ENCODE results near the gene ELF1.

The ELF1 gene

DNA sequence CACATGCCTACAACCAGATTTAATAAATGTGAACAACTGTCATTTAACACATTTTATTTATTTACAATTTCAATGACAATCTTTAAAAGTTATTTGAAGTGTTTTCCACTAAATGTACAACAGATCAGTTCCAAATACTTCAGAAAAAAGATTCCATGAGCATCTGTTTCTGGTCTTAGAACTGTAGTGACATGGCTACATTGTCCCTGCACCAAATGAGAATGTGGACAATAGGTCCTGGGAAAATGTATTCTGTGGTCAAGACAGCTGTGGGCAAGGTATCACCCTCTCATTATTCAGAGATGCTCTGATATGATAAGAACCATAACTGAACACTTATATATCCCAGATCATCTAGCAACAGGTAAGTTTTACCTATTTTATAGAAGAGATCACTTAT, 43.7 kb downstream of the ELF1 start:
- H3K27me3 ChIP-seq (ENCODE audit: insufficient read depth, low read length, poor library complexity, severe bottlenecking) = no peaks in the 10 kb centered on the region

GRCh38 chr13:40974460-40975407, 44.4 kb downstream of the ELF1 start:
- Histone ChIP-seq H3K36me3 (ENCODE audit: insufficient read depth, low read length) (peaks cover 84% of the 10 kb centered on the region), H3K9me3 (ENCODE audit: insufficient read depth, low read depth, low read length) (no peaks in the 10 kb centered on the region), H3K4me1 (ENCODE audit: insufficient read depth, low read length, poor library complexity, severe bottlenecking) (peaks cover 77% of the 10 kb centered on the region), H3K4me3 (ENCODE audit: low read length, poor library complexity, severe bottlenecking) (peak overlapping the region; percentile 79), H3K4me2 (ENCODE audit: low read depth, low read length, poor library complexity, severe bottlenecking) (peak overlapping the region; percentile 94), H2AFZ (ENCODE audit: low read length) (no peak overlapping the region), H3K27me3 (ENCODE audit: insufficient read depth, low read length, poor library complexity, severe bottlenecking) (no peaks in the 10 kb centered on the region), H3K9ac (ENCODE audit: low read depth, low read length, poor library complexity, severe bottlenecking) (peak overlapping the region; percentile 81), H3K9me2 (replicated peaks; ENCODE audit: low read depth, low read length) (no peaks in the 10 kb centered on the region), H4K20me1 (ENCODE audit: insufficient read depth, low read length, poor library complexity, severe bottlenecking) (peaks cover 99% of the 10 kb centered on the region), H3K79me2 (ENCODE audit: insufficient read depth, low read length) (peaks cover 100% of the 10 kb centered on the region), H3F3A (ENCODE audit: low read depth) (no peaks in the 10 kb centered on the region)
- peak; percentile 79 for TF ChIP-seq CTCF (conservative IDR thresholded peaks at IDR 0.05; ENCODE audit: low read length)
- no peak for TF ChIP-seq EZH2phosphoT487 (IDR thresholded peaks at IDR 0.05; ENCODE audit: borderline replicate concordance)

More for the DNA sequence above, 43.7 kb downstream of the ELF1 start:
- TF ChIP-seq EZH2phosphoT487 (IDR thresholded peaks at IDR 0.05; ENCODE audit: borderline replicate concordance) (no peak), CTCF (conservative IDR thresholded peaks at IDR 0.05; ENCODE audit: low read length) (no peak)
- Histone ChIP-seq H3K9me3 (ENCODE audit: insufficient read depth, low read depth, low read length) (no peaks in the 10 kb centered on the region), H2AFZ (ENCODE audit: low read length) (no peak overlapping the region), H3K4me1 (ENCODE audit: insufficient read depth, low read length, poor library complexity, severe bottlenecking) (peaks cover 76% of the 10 kb centered on the region), H3K4me2 (ENCODE audit: low read depth, low read length, poor library complexity, severe bottlenecking) (peak overlapping the region; percentile 94), H3K9me2 (replicated peaks; ENCODE audit: low read depth, low read length) (no peaks in the 10 kb centered on the region), H3K4me3 (ENCODE audit: low read length, poor library complexity, severe bottlenecking) (peak overlapping the region; percentile 79), H3K9ac (ENCODE audit: low read depth, low read length, poor library complexity, severe bottlenecking) (peak overlapping the region; percentile 81), H3K79me2 (ENCODE audit: insufficient read depth, low read length) (peaks cover 100% of the 10 kb centered on the region), H3F3A (ENCODE audit: low read depth) (no peaks in the 10 kb centered on the region), H3K36me3 (ENCODE audit: insufficient read depth, low read length) (peaks cover 84% of the 10 kb centered on the region), H4K20me1 (ENCODE audit: insufficient read depth, low read length, poor library complexity, severe bottlenecking) (peaks cover 99% of the 10 kb centered on the region)

DNA sequence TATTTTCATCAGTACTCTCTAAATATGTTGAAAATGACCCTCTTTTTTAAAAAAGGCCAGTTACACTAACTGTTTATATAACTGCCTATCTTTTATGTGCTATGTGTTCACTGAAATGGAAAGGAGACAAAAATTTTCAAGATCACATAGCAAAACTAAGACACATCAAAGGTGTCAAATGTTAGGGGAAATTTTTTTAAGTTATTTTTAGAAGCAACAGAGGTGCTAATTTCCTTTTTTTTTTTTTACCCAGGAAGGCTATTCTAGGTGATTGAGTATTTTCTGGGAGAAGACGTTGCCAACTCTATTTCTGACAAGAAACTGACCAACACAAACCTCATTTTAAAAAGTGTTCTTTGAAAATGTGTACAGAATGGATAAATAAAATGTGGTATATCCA, 45.7 kb downstream of the ELF1 start:
- no peaks in the 10 kb centered on the region for H3K27me3 ChIP-seq (ENCODE audit: insufficient read depth, low read length, poor library complexity, severe bottlenecking)
- peak overlapping the region; percentile 94 for H3K4me2 ChIP-seq (ENCODE audit: low read depth, low read length, poor library complexity, severe bottlenecking)
- H3F3A ChIP-seq (ENCODE audit: low read depth) = no peaks in the 10 kb centered on the region; the same call in 1 of the 2 replicates
- H3K79me2 ChIP-seq (ENCODE audit: insufficient read depth, low read length) = peaks cover 100% of the 10 kb centered on the region
- TF ChIP-seq CTCF (conservative IDR thresholded peaks at IDR 0.05; ENCODE audit: low read length) (no peak), EZH2phosphoT487 (IDR thresholded peaks at IDR 0.05; ENCODE audit: borderline replicate concordance) (no peak)
- peaks cover 83% of the 10 kb centered on the region for H3K4me1 ChIP-seq (ENCODE audit: insufficient read depth, low read length, poor library complexity, severe bottlenecking)
- peak overlapping the region; percentile 79 for H3K4me3 ChIP-seq (ENCODE audit: low read length, poor library complexity, severe bottlenecking)
- H3K36me3 ChIP-seq (ENCODE audit: insufficient read depth, low read length) = peaks cover 85% of the 10 kb centered on the region
- no peaks in the 10 kb centered on the region for H3K9me2 ChIP-seq (replicated peaks; ENCODE audit: low read depth, low read length)
- no peak overlapping the region for H2AFZ ChIP-seq (ENCODE audit: low read length)
- peaks cover 99% of the 10 kb centered on the region for H4K20me1 ChIP-seq (ENCODE audit: insufficient read depth, low read length, poor library complexity, severe bottlenecking)
- H3K9me3 ChIP-seq (ENCODE audit: insufficient read depth, low read depth, low read length) = no peaks in the 10 kb centered on the region
- peak overlapping the region; percentile 54 for H3K9ac ChIP-seq (ENCODE audit: low read depth, low read length, poor library complexity, severe bottlenecking)
